ENCODE measurements around the gene TMEM141. TPM values are rescaled to one million over a fixed set of nuclear protein-coding genes. Genes with fewer than 3 reads are reported as not detected.
"Not testable (repeated sequence)": the region's sequence is repeated elsewhere in the genome, so short reads cannot be mapped to it uniquely, and the experiment has no call there.

TMEM141 gene
- total RNA-seq, 4 donors from 2014 or later = 46.9 to 70.2 (median 51.1) TPM

GRCh38 chr9:136831002-136831719 is 40.0 kb downstream of the TMEM141 start:
- no peak for DNase-seq
- intact Hi-C loops (cut with DNase I; ENCODE audit: low total_unique reads) (no loop called here), in situ Hi-C loops (cut with MboI; ENCODE audit: low sequenced_read_pairs in 4 of 4) (no loop called here)
- Histone ChIP-seq H3K27ac (no peak overlapping the region), H3K9me3 (no peaks in the 10 kb centered on the region), H3K4me3 (no peak overlapping the region), H3K36me3 (peaks cover 0 to 66% of the 10 kb centered on the region in 2 donors), H3K4me1 (peaks cover 0 to 4% of the 10 kb centered on the region in 2 donors), H3K27me3 (no peaks in the 10 kb centered on the region)
- TF ChIP-seq POLR2A (IDR thresholded peaks at IDR 0.05) (no peak), CTCF (IDR thresholded peaks at IDR 0.05 in 4 of 5, conservative IDR thresholded peaks at IDR 0.05 in 1 of 5) (no peak)
- no peak for ATAC-seq

GRCh38 chr9:136831720-136832104 is 40.6 kb downstream of the TMEM141 start:
- Histone ChIP-seq H3K27me3 (no peaks in the 10 kb centered on the region), H3K36me3 (peaks cover 0 to 60% of the 10 kb centered on the region in 2 donors), H3K27ac (peak overlapping the region in 1 of 4 donors; percentile 69), H3K4me1 (peaks cover 0 to 4% of the 10 kb centered on the region in 2 donors), H3K9me3 (no peaks in the 10 kb centered on the region), H3K4me3 (no peak overlapping the region)
- ATAC-seq (no peak), DNase-seq (no peak)
- intact Hi-C loops (cut with DNase I; ENCODE audit: low total_unique reads) = no loop called here
- TF ChIP-seq POLR2A (IDR thresholded peaks at IDR 0.05) (no peak), CTCF (IDR thresholded peaks at IDR 0.05 in 4 of 5, conservative IDR thresholded peaks at IDR 0.05 in 1 of 5) (no peak)
- in situ Hi-C loops (cut with MboI; ENCODE audit: low sequenced_read_pairs in 4 of 4) = no loop called here

GRCh38 chr9:136832581-136832980 is 41.4 kb downstream of the TMEM141 start:
- Histone ChIP-seq H3K27me3 (no peaks in the 10 kb centered on the region), H3K4me3 (no peak overlapping the region), H3K27ac (peak overlapping the region; percentile 59 to 74 (median 66)), H3K36me3 (peaks cover 0 to 54% of the 10 kb centered on the region in 2 donors), H3K9me3 (no peaks in the 10 kb centered on the region), H3K4me1 (peaks cover 0 to 4% of the 10 kb centered on the region in 2 donors)
- in situ Hi-C loops (cut with MboI; ENCODE audit: low sequenced_read_pairs in 4 of 4) = no loop called here
- DNase-seq (peak; percentile 52 to 81), ATAC-seq (peak; percentile 89 to 94)
- intact Hi-C loops (cut with DNase I; ENCODE audit: low total_unique reads) = no loop called here
- TF ChIP-seq CTCF (IDR thresholded peaks at IDR 0.05 in 4 of 5, conservative IDR thresholded peaks at IDR 0.05 in 1 of 5) (no peak), POLR2A (IDR thresholded peaks at IDR 0.05) (no peak)

- H3K27me3 ChIP-seq; H3K4me3 ChIP-seq; ATAC-seq; H3K9me3 ChIP-seq; in situ Hi-C loops (cut with MboI; ENCODE audit: low sequenced_read_pairs in 4 of 4); H3K4me1 ChIP-seq; DNase-seq; intact Hi-C loops (cut with DNase I; ENCODE audit: low total_unique reads): not testable (repeated sequence)
- Histone ChIP-seq H3K27ac (peak overlapping the region in 3 of 4 donors; percentile 59 to 74 (median 74)), H3K36me3 (peaks cover 0 to 53% of the 10 kb centered on the region in 2 donors)
These were observed 42.4 kb downstream of the TMEM141 start for GRCh38 chr9:136833381-136834048.

- Histone ChIP-seq H3K27ac (no peak overlapping the region), H3K36me3 (peaks cover 0 to 49% of the 10 kb centered on the region in 2 donors), H3K9me3 (no peaks in the 10 kb centered on the region), H3K27me3 (no peaks in the 10 kb centered on the region), H3K4me1 (peaks cover 0 to 4% of the 10 kb centered on the region in 2 donors), H3K4me3 (no peak overlapping the region)
- DNase-seq (no peak), ATAC-seq (no peak)
- TF ChIP-seq CTCF (IDR thresholded peaks at IDR 0.05 in 4 of 5, conservative IDR thresholded peaks at IDR 0.05 in 1 of 5) (no peak), POLR2A (IDR thresholded peaks at IDR 0.05) (no peak)
- in situ Hi-C loops (cut with MboI; ENCODE audit: low sequenced_read_pairs in 4 of 4) (no loop called here), intact Hi-C loops (cut with DNase I; ENCODE audit: low total_unique reads) (loop anchor here (1.0 kb wide), 1 partner anchor 19 kb away; no protein-coding TSS in a partner anchor)
These were observed 44.2 kb downstream of the TMEM141 start for GRCh38 chr9:136835162-136835931.
